NCI-H2081 treated with DMSO at 0.1 percent for 48 hours (cell line): ENCODE measurements around the gene LYL1.

Experiments used
- DNase-seq: peaks from one replicate; lab custom pipeline; 2025; lab: John Stamatoyannopoulos, UW

LYL1 gene

GRCh38 chr19:13092606-13093235, 9.9 kb downstream of the LYL1 start:
- DNase-seq: no peak

- DNase-seq: no peak
Measured at GRCh38 chr19:13092158-13092543, 10.5 kb downstream of the LYL1 start.

DNA sequence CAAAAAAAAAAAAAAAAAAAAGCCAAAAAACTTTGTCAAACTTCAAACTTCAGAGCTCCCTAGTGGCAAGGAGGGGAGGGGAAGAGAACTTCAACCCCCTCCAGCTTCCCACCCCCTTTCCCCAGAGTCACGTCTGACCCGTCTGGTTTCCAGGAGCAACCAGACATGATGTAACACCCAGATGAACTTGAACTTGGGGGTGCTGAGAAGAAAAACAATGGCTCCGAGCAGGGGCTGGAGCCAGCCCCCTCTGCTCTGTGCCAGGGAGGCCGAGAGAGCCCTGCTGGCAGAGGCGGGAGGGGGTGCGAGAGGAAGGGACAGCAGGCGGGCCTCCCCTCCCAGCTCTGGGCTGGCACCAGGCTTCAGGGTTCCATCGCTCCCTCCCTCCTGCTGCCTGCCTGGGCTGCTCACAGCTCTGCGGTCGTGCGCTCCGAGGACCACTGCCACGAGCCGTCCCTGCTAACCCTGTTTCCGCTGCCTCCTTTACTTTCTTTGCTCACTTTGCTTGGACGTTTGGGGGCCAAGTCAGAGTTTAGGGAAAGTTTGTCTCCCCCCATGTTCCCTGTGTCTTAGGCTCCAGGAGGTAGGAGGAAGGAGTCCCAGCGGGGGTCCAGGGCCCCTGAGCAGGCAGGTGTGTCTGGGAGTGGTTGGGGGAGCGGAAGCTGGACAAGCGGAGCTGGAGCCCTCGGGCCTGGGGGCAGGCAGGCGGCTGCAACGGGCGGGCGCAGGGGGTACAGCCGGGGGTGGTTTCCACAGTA, 11.1 kb downstream of the LYL1 start:
- no peak for DNase-seq

DNA sequence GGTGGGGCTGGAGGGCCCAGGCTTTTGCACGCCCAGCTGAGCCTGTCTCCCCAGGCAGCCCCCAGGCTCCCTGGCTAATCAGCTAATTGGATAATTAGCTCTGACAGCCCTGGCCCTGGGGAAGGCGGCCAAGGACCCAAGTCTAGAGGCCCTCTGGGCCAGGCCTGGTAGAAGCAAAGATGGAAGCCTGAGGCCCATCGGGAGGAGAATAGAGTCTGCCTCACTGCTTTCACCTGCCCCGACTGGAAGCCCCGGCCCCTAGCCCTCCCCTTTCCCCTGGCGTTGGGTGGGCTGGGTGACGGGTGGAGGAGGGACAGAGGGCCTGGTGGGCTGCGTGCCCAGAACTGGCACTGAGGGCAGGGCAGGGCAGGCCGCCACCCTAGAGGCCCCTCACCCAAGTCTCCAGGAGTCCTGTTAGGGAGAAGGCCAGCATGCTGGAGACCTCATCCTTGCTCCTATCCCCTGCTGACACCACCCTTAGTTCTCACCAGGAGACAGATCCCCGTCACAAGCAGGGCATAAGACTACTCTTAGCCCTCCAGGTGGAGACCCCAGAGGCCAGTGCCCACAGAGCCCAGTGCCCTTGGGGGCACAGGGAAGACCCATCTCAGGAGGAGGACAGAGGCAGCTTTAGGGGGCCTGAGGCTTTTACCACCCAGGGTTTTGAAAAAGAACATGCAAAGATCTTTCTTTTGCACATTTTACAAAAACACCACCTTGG, 12.0 kb downstream of the LYL1 start:
- no peak for DNase-seq

DNA sequence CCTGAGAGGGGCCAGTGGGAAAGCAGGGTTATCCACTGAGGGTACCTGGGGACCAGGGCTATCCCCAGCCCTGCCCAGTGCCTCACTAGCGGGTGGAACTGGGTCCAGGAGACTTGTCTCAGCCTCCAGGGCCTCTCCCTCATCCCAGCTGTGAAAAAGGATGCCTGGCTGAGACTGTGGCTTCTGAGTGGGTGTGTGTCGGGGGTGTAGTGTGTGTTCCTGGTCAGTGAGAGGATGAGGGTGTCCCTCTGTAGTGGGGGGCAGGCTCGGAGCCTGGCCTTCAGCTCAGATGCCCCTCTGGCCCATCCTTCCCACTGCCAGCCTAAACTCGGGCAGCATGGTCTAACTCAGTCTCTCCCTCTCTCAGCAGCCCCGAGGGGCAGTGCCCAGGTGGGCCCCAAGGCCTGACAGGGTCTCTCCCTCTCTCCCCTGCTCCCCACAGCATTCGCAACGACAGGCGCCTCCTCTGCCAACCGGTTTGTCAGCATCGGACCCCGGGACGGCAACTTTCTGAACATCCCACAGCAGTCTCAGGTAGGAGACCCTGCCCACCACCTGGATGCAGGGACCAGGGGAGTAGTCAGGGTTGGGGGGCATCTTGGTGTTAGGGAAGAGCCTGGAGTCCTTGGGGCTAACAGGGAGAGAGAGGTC, 12.7 kb downstream of the LYL1 start:
- no peak for DNase-seq

GRCh38 chr19:13089139-13089856, 13.4 kb downstream of the LYL1 start:
- no peak for DNase-seq

DNA sequence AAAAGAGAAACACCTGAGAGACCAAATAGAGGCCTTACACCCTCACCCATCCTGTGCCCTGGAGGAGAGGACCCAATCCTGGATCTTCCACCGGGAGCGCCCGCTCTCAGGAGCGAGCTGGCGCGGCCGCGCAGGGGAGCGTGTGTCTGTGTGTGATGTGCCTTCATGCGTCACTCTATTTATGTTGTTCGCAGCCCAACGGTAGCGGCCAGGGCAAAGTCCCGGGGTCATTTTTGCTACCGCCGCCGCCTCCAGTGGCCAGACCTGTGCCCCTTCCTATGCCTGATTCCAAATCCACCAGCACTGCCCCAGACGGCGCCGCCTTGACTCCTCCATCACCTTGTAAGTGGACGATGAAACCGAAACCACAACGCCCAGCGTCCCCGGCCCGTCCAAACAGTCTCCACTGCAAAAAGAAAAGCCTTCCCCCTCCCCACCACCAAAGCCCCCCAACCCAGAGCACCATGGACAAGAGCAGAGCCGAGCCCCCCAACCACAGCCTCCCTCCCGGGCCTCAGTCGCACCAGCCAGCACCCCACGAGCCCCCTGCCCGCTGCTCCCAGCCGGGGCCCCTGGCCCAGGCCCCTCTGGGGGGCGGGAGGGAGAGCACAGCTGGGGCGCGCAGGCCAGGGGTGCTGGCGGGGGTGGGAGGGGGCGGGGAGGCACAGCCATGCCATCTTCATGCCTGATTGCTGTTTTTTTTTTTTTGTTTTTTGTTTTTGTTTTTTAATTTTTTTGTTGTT, 14.7 kb downstream of the LYL1 start:
- DNase-seq: no peak

GRCh38 chr19:13087295-13087694, 15.4 kb downstream of the LYL1 start:
- DNase-seq: no peak

DNA sequence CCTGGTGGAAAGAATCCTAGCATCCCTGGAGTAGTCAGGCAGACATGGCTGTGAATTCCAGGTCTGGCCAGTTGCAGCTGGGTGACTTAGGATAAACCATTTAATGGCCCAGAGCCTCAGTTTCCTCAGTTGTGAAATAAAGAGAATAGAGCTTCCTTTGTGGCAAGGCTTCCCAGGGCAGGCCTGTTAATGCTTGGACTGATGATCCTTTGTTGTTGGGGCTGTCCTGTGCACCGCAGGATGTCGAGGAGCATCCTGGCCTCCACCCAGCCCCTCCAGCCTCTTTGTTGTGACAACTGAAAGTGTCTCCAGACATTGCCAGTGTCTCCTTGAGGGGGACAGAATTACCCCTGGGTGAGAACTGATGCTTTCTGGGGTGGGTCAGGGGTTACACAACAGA, 16.3 kb downstream of the LYL1 start:
- no peak for DNase-seq

- no peak for DNase-seq
Measured at GRCh38 chr19:13085666-13086065, 17.0 kb downstream of the LYL1 start.

- no peak for DNase-seq
Measured at GRCh38 chr19:13083627-13084026, 19.0 kb downstream of the LYL1 start.

DNA sequence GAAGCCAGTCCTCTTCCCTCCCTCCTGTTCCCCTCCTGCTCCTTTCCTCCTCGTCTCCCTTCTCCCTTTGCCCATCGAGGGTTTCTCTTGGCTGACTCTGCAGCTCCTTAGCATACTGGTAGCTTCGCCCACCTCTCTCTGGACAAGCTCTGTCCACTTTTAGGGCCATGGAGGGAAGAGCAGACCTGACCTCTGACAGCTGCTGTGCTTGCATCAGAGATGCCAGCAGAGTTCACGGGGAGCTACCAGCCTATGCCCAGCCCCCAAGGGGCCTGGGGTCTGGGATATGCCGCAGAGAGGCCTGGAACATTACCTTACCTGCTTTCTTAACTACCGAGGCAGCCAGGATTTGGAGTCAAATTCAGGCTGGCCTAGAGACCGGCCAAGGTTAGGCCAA, 19.7 kb downstream of the LYL1 start:
- DNase-seq: no peak

- no peak for DNase-seq
Measured at GRCh38 chr19:13082192-13083007, 20.3 kb downstream of the LYL1 start.

DNA sequence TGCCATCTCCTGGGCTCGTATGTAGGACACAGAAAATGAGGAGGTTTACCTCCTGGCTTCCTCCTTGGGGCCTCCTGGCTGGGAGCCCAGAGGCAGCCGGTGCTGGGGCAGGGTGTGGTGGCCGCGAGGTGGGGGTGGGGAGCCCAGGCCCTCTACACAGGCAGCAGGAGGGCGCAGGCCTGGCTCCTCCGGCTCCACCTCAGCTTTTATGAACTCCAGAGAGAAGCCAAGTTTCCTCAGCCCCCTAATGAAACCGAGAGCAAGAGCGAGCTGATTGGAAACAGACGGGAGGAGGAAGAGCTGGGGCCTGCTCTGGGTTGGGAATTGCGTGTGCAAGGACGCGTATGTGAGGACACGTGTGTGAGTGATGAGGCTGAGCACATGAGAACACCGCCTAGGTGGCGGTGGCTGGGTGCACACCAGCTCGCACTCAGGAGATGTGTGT, 23.1 kb downstream of the LYL1 start:
- DNase-seq: no peak

DNA sequence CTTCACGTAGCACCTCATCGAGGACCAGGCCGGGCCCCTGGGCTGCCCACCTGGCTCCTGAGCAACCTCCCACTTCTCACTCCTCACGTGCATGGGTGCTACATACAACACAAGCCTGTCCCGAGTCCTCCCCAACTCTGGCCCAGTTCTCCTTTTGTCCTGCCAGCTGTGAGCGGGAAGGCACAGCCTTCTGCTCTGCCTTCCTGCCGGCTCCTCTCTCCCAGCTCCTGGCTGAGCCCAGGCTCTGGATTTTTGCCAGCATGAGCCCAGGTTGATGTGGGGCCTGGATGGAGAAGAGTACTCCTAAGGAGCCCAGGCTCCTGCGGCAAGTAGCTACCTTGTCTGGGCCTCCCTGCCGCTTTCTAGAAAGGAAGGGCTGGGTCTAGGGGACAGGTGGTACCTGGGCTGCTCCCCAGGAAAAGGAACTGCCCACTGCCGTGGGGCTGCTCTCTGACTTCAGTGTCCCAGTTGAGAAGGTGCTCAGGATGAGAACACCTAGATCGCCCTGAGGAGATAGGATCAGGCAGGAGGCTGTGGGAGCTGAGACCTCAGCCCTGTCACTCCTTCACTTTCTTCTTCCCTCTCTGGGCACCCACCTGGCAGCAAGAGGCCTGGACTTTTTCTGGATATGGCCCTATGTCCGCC, 23.6 kb downstream of the LYL1 start:
- no peak for DNase-seq

- no peak for DNase-seq
Measured at GRCh38 chr19:13078381-13078780, 24.3 kb downstream of the LYL1 start.

GRCh38 chr19:13077240-13077639, 25.4 kb downstream of the LYL1 start:
- DNase-seq: no peak

DNA sequence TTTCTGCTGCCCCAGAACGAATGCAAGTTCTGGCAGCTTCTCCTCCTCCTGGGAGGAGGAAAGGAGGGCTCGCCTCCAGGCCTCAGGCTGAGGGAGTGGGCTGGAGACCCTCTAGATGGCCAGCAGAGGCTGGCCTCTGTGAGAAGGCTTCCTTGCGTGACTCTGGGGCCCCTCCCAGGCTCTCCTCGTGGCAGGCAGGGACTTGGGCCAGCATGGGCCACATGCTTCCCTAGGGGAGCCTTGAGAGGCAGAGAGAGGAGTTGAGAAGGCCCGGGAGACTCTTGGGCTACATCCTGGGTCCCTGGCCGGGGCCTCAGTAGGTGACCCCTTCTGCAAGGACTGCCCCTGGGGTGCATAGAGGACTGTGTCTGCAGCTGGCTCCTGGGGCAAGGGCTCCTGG, 25.9 kb downstream of the LYL1 start:
- DNase-seq: no peak

DNA sequence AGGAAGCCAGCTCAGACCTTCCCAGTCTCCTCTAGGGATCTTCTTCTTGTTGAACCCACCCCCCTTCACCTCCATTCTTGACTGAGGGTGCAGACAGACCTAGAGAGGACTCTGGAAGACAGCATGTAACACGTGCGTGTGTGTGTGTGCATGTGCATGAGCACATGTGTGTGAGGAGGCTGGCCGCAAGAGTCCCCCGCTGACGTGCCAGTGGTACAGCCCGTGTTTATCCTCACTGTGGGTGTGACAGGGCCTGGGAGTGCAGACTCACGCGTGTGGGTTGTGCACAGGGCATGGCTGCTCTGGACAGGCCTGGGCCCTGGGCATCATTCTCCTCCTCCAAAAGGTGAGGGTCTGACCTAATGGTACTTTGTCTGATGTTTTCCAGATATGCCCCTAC, 26.3 kb downstream of the LYL1 start:
- DNase-seq: no peak

- DNase-seq: no peak
Measured at GRCh38 chr19:13074378-13074777, 28.3 kb downstream of the LYL1 start.
